Activated T-helper 9 cell treated with anti-CD3 and anti-CD28 coated beads, Interleukin-2, amount 50 U/mL, for 16 hours (primary cell): ENCODE results near the gene ASF1B.
"Not testable (repeated sequence)": the region's sequence is repeated elsewhere in the genome, so short reads cannot be mapped to it uniquely, and the experiment has no call there.

Experiments
- DNase-seq: peaks from one replicate; pipeline ENCODE4 v3.0.0-alpha.2; 2020; ENCODE audit warnings: low read depth

ASF1B gene

GRCh38 chr19:14159059-14159458, 22.7 kb upstream of the ASF1B start:
- DNase-seq = no peak

- DNase-seq = no peak
Measured at GRCh38 chr19:14158276-14159023, 22.1 kb upstream of the ASF1B start.

GRCh38 chr19:14156971-14157717, 20.8 kb upstream of the ASF1B start:
- DNase-seq = no peak

GRCh38 chr19:14156122-14156521, 19.7 kb upstream of the ASF1B start:
- no peak for DNase-seq

GRCh38 chr19:14155371-14155770, 19.0 kb upstream of the ASF1B start:
- DNase-seq = no peak

- no peak for DNase-seq
Measured at GRCh38 chr19:14152713-14153112, 16.3 kb upstream of the ASF1B start.

- DNase-seq = no peak
Measured at GRCh38 chr19:14150770-14151661, 14.6 kb upstream of the ASF1B start.

GRCh38 chr19:14150041-14150769, 13.8 kb upstream of the ASF1B start:
- DNase-seq = no peak

GRCh38 chr19:14149509-14149994, 13.2 kb upstream of the ASF1B start:
- peak; percentile 20 for DNase-seq

- DNase-seq = no peak
Measured at GRCh38 chr19:14148751-14149410, 12.5 kb upstream of the ASF1B start.

- peak; percentile 35 for DNase-seq
Measured at GRCh38 chr19:14147797-14148605, 11.6 kb upstream of the ASF1B start.

- DNase-seq = no peak
Measured at GRCh38 chr19:14146789-14147216, 10.4 kb upstream of the ASF1B start.

GRCh38 chr19:14146169-14146568, 9.8 kb upstream of the ASF1B start:
- DNase-seq = not testable (repeated sequence)

- DNase-seq = no peak
Measured at GRCh38 chr19:14145381-14145780, 9.0 kb upstream of the ASF1B start.

- DNase-seq = no peak
Measured at GRCh38 chr19:14142262-14143190, 6.1 kb upstream of the ASF1B start.

GRCh38 chr19:14141041-14141440, 4.7 kb upstream of the ASF1B start:
- no peak for DNase-seq

- DNase-seq = no peak
Measured at GRCh38 chr19:14139944-14140343, 3.6 kb upstream of the ASF1B start.

GRCh38 chr19:14138576-14139265, 2.3 kb upstream of the ASF1B start:
- DNase-seq = no peak
